HG02798 (cell line): Measurements from ENCODE around the gene VTN.

Experiments
- ATAC-seq: cut with Tn5 transposase; IDR thresholded peaks from one replicate; pipeline ENCODE4 v1.9.1; 2021; ENCODE audit warnings: mild to moderate bottlenecking; ENCODE audit not compliant: unreplicated experiment, poor library complexity

The VTN gene

DNA sequence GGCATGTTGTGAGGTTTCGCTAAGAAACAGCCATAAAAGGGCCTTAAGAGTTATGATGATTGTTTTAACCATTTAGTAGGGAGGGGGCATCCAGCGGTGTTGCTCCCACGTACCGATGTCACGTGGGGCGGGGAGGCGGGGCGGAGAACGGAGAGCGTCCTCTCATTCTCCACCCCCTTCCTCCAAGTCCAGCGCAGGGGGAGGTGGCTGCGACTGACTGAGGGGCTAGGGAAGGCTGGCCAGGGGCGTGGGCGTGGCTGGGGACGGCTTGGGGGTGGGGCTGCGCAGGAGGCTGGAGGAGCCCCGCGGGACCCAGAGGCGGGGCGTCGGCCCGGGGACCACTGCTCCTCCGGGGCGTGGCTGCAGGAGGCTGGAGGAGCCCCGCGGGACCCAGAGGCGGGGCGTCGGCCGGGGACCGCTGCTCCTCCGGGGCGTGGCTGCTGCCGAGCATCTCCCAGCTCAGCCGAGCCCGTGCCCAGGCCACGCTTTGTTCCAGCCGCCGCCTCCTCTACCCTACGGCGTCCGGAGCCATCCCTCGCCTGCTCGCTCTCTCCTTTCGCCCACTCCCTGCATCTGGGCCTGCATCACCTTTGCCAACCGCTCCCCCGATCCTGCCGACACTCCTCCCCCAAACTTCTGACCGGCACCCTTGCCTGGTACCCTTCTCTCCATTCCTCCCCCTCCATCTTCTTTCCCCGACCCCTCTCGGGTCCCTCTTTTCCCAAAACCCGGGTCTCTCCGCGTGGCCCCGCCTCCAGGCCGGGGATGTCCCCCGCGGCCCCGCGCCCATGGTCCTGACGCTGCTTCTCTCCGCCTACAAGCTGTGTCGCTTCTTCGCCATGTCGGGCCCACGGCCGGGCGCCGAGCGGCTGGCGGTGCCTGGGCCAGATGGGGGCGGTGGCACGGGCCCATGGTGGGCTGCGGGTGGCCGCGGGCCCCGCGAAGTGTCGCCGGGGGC lies 1.4 kb upstream of the VTN start, which contains the start of gene SARM1:
Gene SARM1, plus strand, starts transcription at position 450 of the 958 bp plus-strand sequence. Its CDS starts 339 bp downstream, at position 789.
- peak; percentile 87 for ATAC-seq

DNA sequence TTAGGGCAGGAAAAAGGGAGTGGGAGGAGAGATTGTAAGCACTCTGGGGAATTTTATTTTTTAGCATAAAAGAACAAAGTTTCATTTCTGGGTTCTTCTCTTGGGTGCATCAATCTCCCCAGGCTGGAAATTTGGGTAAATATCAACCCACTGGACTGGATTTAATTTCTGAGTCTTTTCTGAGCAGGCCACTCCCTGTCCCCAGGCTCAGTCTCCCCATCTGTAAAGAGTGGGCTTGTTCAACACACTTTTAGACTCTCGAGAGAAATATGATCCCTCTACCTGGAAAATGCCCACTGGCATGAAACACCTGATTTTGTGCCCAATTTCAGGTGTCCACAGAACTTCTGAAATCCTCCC lies 617 bp upstream of the VTN start:
- ATAC-seq: no peak

DNA sequence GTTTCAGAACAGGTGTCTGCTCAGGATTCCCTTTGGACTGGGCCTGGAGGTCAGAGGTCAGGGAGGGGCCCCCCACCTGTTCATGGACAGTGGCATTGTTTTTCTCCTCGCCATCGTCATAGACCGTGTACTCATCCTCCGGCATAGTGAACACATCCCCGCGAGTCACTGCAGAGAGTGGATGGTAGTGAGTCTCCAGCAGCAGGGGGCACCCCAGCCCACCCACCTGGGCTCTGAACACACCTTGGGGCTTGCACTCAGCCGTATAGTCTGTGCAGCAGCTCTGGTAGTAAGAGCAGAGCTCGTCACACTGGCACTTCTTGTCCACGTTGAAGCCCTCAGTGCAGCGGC lies 448 bp downstream of the VTN start:
- ATAC-seq: no peak

DNA sequence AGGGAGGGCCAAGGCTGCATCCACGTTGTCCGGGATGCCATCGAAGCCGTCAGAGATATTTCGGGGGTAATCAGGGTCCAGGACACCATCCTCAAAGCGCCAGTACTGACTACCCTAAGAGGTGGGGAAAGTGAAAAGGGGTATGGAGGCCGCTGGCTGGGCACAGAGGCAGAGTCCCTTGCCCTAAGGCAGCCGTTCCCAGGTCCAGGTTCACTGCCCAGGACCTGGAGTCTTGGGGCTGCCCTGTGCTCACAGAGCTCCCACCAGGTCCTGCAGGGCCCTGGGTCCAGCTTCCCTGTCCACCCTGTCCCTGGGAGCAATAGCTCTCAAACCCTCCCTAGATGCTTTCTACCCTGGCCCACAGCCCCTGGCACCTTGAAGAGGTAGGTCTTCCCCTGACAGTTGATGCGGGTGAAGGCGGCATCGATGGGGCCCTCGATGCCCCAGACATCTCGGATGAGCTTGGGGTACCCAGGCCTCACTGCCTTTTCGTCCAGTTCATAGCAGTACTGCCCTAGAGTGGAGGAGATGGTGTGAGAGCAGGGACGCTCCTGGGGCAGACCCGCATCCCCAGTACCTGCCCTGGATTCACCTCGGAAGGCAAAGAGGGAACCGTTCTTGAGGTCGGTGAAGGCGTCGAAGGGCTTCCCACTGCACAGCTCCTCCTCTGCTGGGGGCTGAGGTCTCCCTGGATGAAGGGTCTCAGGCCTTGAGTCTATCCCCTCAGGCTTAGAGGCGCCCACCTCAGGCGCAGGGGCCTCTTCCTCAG lies 1.0 kb downstream of the VTN start:
- no peak for ATAC-seq

DNA sequence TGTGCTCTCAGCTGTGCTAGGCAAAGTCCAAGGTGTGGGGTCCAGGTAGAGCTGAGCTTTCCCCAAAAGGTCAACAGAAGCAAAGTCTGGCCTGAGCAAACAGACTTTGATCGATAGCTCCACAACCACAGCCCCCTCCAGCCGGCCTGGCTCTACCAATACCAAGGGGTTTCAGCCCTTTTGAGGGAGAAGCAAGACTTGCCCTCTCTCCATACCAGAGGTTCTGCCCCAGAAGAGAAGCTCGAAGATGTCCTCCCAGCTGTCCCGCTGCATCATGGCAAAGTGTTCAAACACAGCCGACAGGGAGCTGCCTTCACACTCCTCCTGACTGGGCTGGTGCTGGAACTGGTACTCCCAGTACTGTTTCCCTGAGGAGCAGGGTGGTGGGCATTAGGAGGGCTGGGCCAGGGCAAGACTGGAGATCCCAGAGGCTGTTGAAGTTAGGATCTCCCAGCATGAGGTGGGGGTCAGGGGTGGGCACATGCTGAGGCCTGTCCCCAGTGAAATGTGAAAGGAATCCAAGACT lies 1.7 kb downstream of the VTN start:
- no peak for ATAC-seq

DNA sequence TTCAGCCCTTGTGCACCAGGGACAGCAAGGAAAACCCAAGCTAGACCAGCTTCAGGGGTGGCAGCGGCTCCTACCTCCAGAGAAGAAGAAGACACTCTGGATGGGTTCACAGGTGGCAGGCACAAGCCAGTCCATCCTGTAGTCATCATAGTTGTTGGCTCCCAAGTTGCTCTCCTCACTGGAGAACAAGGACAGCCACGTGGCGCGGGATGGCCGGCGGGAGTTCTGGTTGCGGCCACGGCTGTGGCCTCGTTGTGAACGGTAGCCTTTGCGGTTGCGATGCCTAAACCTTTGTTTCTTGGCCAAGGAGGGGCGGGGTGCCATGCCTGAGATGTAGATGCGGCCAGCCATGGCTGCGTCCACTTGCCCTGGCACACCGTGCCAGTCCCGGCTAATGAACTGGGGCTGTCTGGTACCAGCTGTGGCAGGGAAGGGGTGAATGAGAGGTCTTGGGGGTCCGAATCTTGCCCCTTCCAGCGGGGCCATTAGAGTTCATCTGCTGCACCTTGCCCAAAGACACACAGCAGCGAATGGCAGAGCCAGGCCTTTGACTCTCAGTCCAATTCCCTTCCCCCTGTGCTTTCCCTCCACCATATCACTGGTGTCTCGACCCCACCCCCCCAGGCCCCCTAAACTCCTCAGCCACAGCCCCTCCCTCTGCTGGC lies 2.3 kb downstream of the VTN start:
- no peak for ATAC-seq

DNA sequence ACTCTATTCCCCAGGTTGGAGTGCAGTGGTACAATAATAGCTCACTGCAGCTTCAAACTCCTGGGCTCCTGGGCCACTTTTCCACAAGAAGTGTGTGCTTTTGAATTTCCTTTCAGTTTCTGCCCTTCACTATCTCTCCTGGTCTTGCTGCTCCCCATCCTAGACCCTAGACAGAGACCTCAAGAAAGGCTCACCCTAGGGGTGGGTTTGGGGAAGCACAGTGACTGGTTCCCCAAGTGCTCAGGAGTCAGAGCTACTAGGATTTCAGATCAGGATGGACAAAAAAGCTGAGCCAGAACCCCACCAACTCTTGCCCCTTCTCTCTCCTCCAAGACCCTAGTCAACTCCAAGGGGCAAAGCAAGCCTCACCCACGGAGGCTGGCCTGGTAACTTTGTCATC lies 3.5 kb downstream of the VTN start:
- ATAC-seq: no peak

DNA sequence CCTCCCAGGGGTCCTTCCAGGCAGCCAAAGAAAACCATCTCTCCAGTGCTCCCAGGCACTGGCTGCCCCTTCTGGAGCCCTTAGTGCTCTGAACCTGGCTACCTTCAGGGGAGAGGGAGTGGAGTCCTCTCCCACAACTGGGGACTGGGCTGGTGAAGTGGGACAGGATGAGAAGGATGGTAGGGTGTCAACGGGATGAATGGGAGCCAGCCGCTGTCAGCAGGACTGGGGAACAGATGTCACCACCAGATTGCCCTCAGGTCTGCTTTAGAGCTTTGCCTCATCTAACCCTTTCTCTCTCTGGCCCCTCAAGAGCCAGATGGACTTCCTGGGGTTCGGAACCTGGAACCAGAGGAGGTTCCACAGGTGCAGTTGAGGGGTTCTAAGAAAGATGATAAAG lies 4.6 kb downstream of the VTN start:
- ATAC-seq: no peak

DNA sequence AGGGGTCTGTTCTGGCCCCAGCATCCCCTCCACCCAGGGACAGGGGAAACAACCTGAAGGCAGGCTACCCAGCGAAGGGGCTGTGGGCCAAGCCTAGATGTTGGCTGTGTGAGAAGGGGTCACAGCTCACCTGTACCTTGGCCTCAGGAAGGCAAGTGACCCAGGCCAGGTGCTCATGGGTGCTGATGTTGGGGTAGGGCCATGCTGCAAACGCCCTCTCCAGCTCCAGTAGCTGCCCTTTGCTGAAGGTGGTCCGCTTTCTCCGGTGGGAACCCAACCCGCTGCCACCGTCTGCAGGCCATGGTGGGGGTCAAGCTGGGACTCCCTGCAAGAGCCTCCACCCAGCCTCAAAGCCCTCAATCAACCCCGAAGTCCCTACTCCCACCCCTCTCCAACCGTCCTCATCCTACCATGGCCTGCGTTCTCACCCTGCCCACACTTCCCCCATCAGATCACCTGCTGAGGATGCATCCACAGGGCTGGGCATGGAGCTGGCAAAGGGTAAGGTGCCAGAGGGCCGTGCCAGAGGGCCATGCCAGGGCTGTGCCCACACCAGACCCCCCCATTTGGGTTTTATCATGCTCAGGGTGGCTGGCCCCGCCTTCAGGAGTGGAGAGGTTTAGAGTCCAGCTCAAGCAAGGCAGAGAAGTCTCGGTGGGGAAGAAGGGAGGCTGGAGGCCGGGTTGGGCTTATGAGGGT lies 5.3 kb downstream of the VTN start, which contains the start of gene SEBOX:
Gene SEBOX, minus strand, starts transcription at position 535 of the 699 bp plus-strand sequence. Its CDS starts 48 bp downstream, at position 487.
- ATAC-seq: no peak

DNA sequence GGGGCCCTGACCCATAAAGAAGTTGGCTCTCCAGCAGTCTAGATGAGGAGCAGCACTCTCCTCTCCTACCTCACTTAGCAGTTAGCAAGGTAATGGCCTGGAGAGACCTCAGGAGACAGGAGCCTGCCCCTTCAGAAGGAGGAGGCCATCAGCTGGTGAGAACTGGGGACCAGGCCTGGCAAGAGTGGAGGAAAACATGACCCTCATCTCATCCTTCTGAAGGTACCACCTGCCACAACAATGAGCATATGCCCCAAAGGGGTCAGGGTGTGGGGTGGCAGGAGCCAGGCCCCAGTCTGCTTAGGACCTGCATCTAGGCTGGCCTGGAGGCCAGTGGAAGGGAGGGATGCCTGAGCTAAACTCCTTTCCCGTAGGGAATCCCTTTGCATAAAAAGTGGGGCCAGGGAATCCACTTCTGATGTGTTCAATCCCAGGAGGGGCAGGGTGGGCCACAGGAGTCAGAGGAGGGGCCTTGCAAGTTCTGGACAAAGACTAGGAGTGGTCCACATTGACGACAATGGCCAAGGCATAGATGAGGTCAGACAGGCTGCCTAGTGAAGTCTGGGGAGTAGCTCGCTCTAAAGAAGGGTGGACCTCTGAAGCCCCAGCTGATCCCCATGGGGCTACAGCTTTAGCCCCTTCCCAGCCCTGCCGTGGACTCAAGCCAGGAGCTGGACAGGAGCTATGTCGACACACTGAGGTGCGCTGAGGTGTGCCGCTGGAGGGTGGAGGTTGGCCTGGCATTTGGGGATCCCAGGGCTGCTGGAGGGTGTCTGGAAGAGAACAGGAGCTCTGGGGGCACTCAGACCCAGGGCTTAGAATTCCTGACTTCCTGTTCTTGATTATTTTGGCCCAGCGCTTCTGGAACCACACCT lies 6.1 kb downstream of the VTN start:
- no peak for ATAC-seq

DNA sequence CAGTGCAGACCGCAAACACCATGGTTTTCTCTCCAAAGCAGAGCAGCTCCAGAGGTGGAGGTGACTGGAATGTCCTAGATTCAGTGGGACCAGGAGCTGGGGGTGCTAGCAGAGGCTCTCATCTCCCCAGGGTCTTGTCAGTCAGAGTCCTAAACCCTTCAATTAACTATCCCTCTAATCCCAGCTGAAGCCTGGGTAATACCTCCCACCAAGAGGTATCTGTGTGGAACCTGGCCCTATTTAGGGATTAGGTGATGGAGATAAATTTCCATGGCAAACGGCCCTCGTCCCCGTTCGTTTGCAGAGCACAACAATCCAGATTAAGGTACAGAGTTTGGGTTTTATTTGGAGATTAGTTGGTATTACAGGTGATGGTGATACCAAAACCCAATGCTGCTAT lies 6.9 kb downstream of the VTN start:
- no peak for ATAC-seq

DNA sequence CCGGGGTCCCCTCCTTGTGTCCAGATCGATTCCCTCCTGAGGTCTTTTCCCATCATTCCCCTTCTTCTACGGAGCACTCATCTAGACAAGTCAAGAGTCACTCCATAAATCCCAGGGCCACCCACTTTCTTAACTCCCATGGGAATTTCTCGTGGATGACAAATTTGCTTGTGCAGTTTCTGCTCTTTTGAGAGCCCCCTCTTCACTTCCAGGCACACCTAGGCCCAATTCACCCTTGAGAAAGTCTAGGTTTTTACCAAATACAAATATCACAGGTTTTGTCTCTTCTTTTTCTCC lies 12.3 kb downstream of the VTN start:
- no peak for ATAC-seq

DNA sequence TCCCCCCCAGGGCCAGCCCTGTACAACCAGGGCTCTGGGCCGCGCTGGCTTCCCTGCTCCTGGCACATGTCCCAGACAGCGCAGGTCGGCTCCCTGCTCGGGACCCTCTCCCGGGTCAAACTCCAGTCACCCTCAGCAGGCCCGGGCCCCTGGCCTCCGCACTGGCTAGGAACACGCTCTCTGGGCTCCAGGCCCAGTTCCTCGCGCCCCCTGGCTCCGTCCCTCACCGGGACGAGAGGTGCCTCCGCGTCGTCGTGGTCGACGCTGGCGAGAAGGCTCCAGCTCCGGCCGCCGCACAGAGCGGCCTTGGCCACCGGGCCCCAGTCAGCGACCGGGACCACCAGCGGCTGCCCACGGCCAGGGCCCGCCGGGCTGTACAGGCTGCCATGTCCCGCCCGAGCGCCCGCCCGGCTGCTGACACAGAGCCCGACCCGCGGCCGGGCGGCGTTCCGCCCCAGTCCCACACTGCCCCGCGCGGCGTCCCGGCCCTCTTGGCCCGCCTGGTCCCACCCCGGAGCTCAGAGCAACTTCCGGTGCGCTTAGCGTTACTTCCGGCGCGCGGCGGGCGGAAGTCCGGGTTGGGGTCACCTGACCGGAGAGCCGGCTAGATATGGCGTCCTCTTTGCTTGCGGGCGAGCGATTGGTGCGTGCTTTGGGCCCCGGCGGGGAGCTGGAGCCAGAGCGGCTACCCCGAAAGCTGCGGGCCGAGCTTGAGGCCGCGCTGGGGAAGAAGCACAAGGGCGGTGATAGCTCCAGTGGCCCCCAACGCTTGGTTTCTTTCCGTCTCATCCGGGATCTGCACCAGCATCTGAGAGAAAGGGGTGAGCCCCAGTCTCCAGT lies 12.8 kb downstream of the VTN start, which contains the start of gene POLDIP2:
Gene POLDIP2, minus strand, starts transcription at position 467 of the 840 bp plus-strand sequence. Its CDS starts 79 bp downstream, at position 388.
- peak; percentile 99 for ATAC-seq

DNA sequence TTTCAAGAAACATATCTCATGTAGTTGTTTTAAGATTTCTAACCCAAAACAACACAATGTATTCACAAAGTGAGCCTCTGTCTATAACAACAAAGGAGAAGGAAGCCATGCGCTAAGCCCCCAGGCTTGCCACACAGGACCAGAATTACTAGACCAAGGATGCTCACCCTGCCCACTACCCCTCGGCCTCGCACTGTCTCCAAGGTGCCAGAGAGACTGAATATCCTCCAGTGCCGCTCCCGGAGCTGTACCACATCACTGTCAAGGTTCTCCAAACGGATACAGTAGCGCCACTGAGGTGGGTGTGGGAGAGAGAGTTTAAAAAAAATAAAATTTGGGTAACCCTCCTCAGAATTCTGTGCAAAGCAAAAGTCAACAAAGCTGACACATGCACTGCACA lies 19.8 kb downstream of the VTN start:
- no peak for ATAC-seq

DNA sequence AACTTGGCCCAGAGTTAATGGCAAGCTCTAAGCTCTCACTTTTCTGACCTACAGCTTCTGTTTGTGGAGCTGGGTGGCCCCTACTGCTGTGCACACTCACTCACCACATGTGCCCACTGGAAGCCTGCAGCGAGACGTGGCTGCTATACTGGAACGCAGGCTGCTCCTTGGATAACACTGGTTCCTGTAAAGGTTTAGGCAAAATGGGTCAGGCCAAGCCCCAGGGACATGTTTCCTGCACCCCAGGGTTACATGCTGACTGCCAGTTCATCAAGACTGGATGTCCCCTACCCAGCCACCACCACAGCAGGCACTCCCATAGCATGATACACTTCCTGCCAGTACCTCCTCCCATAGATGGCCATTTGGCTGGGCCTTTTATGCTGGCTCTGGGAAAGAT lies 21.1 kb downstream of the VTN start:
- ATAC-seq: no peak

DNA sequence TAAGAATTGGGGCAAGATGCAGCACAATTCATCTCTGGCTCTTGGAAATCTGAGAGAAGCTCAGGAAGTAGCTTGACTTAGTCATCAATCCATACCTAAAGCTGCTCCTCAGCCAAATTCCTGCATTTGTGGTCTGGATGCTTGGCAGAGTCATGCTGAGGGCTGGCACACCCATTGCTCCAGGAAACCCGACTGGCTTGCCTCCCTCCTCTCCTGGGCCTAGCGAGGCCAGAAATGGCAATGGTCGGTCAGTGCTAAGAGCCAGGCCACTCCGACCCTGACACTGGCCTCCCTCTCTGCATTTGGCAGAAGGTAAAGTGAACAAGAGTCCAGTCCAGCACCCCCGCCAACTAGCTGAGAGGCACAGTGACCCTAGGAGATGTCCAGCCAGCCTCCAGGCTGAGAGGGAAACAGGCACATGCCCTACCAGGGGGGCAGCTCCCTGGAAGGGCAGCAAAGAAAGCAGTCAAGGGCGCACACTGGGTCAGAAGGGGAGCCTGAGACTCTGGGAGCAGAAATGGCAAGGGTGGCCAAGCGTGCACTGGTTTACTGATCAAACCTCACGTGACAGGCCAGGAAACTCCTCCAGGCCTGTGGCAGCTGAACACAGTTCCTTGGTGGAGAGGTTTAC lies 22.7 kb downstream of the VTN start:
- ATAC-seq: no peak

DNA sequence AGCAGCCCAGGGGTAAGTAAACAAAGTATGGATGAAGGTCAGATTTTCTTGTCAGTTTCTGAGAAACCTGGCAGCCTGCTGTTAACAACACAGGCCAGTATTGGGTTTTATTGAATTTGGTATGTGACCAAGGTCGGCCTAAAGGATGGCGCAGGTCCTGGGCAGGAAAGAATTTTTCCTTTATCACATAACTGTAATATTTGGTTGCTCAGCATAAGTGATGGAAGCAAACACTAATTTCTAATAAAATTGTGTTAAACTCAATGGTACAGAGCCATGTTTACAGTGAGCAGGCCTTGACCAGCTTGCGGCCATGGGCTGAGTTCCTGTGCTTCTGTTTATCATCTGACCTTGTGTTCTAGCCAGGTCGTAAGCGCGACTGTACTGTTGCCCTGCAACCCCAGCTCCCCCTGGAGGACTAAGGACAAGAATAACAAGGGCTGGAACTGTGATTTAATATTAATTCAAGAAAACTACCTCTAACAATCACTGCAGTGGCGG lies 23.3 kb downstream of the VTN start:
- ATAC-seq: no peak

DNA sequence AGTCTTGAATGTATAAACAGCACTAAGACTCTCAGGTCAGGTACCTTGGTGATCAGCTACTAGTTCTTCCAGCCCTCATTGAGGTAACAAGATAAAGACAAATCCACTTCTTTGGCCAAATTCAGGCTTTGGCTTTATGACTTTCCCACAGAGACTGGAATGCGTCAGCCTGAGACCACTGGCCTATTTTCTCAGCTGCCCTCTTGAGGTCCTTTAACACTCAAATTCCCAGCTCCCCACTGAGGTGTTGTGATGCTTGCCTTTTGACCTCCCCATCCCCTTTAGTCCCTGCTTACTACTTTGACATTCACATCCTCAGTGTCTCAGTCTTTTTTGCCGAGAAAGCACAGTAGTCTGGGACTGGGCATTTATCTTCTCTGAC lies 23.9 kb downstream of the VTN start:
- no peak for ATAC-seq
